ENCODE measurements around the gene UBA7. TPM values are rescaled to one million over a fixed set of nuclear protein-coding genes. Genes with fewer than 3 reads are reported as not detected.
"Not testable (repeated sequence)": the region's sequence is repeated elsewhere in the genome, so short reads cannot be mapped to it uniquely, and the experiment has no call there.

UBA7 gene
- total RNA-seq, 1 donor, result 57.9 TPM

DNA sequence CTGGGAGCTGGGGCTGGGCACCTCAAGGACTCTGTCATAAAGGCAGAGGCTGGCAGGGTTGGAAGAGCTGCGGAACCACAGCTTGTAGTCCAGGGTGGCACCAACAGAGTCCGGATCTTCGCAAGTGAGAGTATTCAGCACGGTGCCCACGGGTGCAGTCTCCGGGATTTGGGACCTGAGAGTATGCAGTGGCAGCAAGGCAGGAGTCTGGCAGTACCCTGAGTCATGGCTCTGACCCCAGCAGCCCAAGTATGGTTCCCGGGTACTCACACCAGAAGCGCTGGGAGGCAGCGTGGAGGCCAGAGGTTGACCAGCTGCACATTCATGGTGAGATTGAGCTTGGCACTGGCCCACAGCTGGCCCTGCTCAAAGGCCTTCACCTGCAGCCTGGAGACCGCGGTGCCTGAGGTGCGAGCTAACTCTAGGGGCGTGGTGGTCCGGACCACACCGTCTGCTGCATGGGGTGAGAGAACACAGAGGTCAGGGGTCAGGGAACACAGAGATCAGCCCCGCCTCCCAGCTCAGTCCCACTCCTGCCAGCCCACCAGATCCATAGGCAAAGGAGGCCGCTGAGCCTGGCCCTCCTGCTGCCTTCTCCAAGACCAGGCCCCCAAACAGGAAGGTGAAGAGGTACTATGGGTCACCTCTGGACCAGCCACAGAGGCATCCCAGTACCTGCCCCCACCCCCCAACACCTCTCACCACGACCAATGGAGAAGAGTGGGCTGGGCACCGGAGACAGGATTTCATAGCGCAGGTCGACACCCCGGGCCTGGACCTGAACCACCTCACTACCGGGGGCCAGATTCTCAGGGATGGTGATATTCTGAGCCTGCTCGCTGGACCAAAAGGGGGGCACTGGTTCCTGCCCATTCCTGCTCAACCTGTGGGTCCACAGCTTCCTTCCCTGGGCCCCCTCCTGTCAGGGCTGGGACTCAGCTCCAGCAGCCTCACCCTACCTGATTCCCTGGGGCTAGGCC, 18.5 kb downstream of the UBA7 start:
- H3K4me1 ChIP-seq (ENCODE audit: insufficient read depth, low read length), result no peaks in the 10 kb centered on the region
- H3K4me3 ChIP-seq (ENCODE audit: low read length), result no peak overlapping the region
- no peaks in the 10 kb centered on the region for H3K9me3 ChIP-seq (ENCODE audit: low read depth, low read length)
- H3K27me3 ChIP-seq (ENCODE audit: insufficient read depth, low read length), result no peaks in the 10 kb centered on the region

DNA sequence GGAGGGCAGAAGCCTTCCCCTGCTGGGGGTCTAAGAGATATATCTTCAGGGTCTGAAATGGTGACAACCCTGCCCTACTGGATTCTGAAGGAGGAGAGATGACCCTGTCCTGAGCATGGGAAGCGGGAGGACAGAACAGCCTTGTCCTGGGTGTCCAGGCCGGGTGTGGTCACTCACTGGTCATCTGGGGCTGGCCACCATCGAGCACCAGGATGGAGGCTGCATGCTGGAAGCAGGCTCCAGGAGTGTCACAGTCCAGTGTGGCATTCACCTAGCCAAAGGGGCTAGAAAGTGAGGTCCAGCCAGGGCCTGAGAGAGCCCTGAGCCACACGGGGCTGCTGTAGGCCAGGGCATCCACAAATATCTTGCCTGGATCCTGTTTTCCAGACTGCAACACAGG, 19.3 kb downstream of the UBA7 start:
- no peaks in the 10 kb centered on the region for H3K27me3 ChIP-seq (ENCODE audit: insufficient read depth, low read length)
- H3K9me3 ChIP-seq (ENCODE audit: low read depth, low read length), result no peaks in the 10 kb centered on the region
- no peaks in the 10 kb centered on the region for H3K4me1 ChIP-seq (ENCODE audit: insufficient read depth, low read length)
- H3K4me3 ChIP-seq (ENCODE audit: low read length), result no peak overlapping the region

DNA sequence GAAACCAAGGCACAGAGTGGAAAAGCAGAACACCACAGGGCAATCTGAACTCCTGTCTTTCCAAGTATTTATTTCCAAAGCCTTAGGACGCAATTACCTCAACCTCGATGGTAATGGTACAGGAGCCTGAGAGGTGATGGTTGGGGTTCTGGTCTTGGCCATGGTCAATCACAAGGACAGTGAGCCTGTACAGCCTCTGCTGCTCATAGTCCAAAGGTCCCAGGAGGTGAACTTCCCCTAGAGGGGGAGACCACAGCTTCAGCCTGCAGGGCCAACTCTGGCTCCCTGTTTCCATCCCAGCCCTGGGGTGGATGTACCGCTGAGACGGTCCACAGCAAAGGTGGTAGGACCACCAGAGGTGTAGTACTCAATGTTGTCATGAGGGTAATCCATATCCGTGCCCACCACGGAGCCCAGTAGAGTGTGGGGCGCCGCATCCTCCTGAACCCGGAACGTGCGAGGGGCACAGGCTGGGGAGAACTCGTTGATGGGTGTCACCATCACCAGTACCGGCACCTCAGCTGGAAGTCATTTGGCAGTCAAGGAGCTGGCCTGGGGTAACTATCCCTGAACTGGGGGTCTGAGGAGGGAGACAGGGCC, 20.2 kb downstream of the UBA7 start:
- no peak overlapping the region for H3K4me3 ChIP-seq (ENCODE audit: low read length)
- no peaks in the 10 kb centered on the region for H3K9me3 ChIP-seq (ENCODE audit: low read depth, low read length)
- no peaks in the 10 kb centered on the region for H3K27me3 ChIP-seq (ENCODE audit: insufficient read depth, low read length)
- H3K4me1 ChIP-seq (ENCODE audit: insufficient read depth, low read length), result no peaks in the 10 kb centered on the region

DNA sequence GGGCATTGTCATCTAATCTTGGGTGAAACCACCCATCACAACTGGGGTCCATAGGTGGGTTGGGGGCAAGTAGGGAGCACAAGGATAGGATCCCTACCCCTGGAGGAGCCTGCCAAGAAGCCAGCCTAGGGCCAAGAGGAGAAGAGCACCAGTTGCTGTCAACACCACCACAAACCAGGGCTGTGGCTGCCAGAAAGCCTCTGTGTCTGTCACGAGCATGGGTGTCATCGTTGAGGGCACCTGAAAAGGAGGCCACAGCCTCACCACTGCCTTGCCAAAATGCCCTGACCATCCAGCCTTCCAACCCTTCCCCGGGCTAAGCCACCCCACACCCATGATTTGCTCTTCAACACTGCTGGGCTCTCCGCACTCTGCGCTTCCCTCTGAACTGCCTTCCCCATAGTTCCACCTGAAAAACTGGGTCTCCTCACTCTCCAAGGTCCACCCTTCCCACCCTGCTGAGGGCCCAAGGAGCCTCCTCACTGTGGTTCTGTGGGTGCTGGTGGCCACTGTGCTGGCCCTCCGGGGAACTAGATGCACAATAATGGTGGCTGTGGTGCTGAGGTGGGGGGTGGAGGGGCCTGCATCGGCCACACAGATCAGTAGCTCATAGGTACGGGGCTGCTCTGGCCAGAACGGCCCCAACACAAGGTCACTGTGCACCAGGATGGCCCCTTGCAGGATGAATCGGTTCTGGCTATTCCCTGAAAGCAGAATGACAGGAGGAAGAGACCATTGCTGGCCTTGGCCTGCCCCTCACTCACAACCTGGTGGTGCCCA, 21.2 kb downstream of the UBA7 start:
- Histone ChIP-seq H3K27me3 (ENCODE audit: insufficient read depth, low read length) (no peaks in the 10 kb centered on the region), H3K4me1 (ENCODE audit: insufficient read depth, low read length) (peaks cover under 1% of the 10 kb centered on the region), H3K4me3 (ENCODE audit: low read length) (no peak overlapping the region), H3K9me3 (ENCODE audit: low read depth, low read length) (no peaks in the 10 kb centered on the region)

DNA sequence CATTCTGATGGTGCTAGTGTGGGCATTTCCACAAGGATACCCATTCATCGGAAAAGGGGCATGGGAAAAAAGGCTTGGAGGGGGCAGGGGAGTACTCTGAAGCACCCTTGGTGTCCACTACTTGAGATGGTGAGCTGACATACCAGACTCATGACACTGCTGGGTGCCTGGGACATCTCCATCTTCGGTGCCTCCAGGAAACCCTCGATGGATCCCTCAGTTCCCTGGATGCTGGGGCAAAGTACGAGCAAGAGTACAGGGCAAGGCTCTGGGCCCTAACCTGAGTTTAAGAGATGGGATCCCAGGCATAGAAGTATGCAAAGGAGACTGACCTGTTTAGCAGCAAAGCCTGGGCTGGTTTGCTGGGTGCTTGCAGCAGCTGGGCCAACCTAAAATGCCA, 22.2 kb downstream of the UBA7 start:
- Histone ChIP-seq H3K4me1 (ENCODE audit: insufficient read depth, low read length) (peaks cover 10% of the 10 kb centered on the region), H3K27me3 (ENCODE audit: insufficient read depth, low read length) (no peaks in the 10 kb centered on the region), H3K4me3 (ENCODE audit: low read length) (no peak overlapping the region), H3K9me3 (ENCODE audit: low read depth, low read length) (no peaks in the 10 kb centered on the region)

DNA sequence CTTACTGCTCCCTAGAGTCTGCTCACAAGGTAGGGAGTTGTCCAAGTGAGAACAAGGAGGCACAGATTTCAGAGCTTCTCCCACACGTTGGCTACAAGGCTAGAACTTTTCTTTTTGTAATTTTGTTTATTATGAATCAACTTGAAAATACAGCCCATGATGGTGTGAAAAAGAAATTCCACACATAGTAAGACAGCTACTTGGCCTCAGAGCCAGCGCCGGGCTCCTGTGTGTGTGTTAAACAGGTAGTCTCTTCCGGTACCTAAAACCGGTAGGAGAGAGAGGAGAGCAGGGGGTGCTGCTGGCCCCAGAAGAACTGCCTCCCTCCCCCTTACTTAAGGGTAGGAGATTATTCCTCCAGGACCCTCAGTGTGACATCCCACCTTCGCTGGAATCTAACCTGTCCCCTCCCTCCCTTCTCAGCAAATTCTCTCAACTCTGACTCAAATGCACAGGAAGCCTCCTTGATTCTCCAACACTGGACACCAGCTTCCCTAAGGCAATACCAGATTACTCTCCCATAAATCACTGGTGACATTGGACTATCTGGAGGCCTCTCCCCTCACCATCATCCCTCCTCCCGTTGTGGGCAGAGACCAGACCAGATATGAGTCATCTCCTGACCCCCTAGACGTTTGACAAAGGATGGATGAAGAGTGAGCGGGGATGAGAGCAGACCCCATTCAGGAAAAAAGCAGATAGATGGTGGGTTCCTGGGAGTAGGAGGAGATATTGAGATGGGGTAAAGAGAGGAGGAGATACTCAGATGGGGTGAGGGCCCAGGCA, 22.9 kb downstream of the UBA7 start:
- H3K9me3 ChIP-seq (ENCODE audit: low read depth, low read length), result no peaks in the 10 kb centered on the region
- no peaks in the 10 kb centered on the region for H3K27me3 ChIP-seq (ENCODE audit: insufficient read depth, low read length)
- H3K4me3 ChIP-seq (ENCODE audit: low read length), result no peak overlapping the region
- peaks cover 10% of the 10 kb centered on the region for H3K4me1 ChIP-seq (ENCODE audit: insufficient read depth, low read length)

DNA sequence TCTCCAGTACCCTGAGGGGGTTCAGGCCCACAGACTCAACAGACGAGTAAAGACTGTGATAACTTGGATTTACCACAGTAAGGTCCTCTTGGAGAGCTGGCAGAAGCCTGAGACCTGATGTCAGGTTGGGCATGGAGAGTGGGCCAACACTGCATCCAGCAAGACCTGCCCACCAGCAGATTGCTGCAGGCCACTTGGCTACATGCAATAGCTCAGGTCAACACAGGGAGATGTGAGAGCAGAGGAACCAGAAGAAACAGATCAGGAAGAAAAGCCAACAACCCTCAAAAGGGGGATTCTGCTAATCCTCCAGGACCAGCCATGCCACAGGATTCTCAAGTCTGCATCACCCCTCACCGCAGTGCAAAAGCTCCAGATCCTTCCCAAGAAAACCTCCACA, 25.7 kb downstream of the UBA7 start:
- H3K4me1 ChIP-seq (ENCODE audit: insufficient read depth, low read length), result peaks cover 27% of the 10 kb centered on the region
- no peaks in the 10 kb centered on the region for H3K9me3 ChIP-seq (ENCODE audit: low read depth, low read length)
- H3K27me3 ChIP-seq (ENCODE audit: insufficient read depth, low read length), result no peaks in the 10 kb centered on the region
- no peak overlapping the region for H3K4me3 ChIP-seq (ENCODE audit: low read length)

DNA sequence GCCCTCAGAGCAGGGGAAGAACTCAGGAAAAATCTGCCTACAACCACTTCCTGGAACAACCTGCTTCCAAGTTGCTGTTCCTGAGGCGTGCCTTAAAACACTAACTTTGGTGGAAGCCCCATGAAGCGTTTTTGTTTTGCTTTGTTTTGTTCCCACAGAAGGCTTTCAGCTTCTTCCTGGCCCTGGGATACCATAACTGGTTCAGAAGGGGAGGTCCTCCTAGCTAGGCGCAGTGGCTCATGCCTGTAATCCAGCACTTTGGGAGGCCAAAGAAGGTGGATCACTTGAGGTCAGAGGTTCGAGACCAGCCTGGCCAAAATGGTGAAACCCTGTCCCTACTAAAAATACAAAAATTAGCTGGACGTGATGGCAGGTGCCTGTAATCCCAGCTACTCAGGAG, 26.2 kb downstream of the UBA7 start:
- Histone ChIP-seq H3K4me3 (ENCODE audit: low read length) (no peak overlapping the region), H3K27me3 (ENCODE audit: insufficient read depth, low read length) (no peaks in the 10 kb centered on the region), H3K4me1 (ENCODE audit: insufficient read depth, low read length) (peaks cover 27% of the 10 kb centered on the region), H3K9me3 (ENCODE audit: low read depth, low read length) (no peaks in the 10 kb centered on the region)

DNA sequence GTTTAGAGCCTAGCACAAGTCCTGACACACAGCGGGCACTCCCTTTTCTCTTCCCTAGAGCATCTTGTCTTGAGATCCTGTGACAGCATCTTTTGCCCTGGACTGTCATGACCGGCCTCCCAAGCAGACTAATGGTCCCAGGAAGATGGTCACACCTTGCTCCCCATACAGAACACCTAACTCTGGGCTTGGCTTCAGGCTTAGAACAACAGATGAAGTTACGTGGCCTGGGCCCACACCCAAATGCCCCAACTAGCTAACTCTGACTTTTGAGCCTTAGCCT, 26.6 kb downstream of the UBA7 start:
- Histone ChIP-seq H3K4me3 (ENCODE audit: low read length) (peak overlapping the region; percentile 98), H3K9me3 (ENCODE audit: low read depth, low read length) (no peaks in the 10 kb centered on the region), H3K4me1 (ENCODE audit: insufficient read depth, low read length) (peaks cover 27% of the 10 kb centered on the region), H3K27me3 (ENCODE audit: insufficient read depth, low read length) (no peaks in the 10 kb centered on the region)

DNA sequence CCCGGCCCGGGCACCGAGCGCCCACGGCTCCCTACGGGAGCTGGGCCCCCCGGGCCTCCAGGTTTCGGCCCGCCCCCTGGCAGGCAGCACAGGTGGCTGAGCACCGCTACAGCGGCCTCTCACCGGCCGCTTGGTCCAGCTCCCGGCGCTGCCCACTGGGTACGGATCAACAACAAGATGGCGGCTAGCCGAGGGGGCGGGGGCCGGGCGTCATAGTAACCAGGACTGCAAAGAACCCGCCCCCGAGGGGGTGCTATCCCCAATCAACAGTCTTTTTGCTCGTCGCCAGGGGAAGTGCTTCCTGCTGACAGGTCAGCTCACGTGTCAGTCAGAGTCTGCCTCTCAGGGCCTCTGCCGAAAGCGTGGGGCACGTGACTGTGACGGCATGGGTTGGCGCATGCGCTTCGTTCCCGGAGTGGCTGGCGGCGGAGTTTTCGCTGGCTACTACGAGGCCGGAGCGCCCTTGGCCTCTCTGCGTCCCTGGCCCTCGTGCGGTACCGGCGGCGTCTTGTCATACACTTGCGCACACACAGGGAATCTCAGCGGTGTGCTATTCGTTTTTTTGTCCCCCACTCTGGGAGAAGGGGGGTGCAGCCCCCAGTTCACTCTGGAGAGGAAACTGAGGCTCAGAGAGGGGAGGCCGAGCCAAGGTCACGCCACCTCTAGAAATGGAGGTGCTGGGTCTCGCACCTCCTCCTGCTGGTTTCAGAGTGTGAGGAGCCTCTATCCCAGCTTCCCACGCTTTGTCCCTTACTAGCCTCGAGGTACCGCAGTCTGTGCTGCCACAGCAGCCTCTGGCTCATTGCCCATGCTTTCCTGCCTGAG, 27.2 kb downstream of the UBA7 start, which contains the start of gene IP6K1:
IP6K1 (minus strand) TSS at position 186 of the 825 bp plus-strand sequence. CDS start 38,502 bp downstream, outside the sequence.
- Histone ChIP-seq H3K9me3 (ENCODE audit: low read depth, low read length) (no peaks in the 10 kb centered on the region), H3K27me3 (ENCODE audit: insufficient read depth, low read length) (no peaks in the 10 kb centered on the region), H3K4me3 (ENCODE audit: low read length) (peak within 1 kb of the TSS; percentile 98), H3K4me1 (ENCODE audit: insufficient read depth, low read length) (peaks cover 27% of the 10 kb centered on the region)

DNA sequence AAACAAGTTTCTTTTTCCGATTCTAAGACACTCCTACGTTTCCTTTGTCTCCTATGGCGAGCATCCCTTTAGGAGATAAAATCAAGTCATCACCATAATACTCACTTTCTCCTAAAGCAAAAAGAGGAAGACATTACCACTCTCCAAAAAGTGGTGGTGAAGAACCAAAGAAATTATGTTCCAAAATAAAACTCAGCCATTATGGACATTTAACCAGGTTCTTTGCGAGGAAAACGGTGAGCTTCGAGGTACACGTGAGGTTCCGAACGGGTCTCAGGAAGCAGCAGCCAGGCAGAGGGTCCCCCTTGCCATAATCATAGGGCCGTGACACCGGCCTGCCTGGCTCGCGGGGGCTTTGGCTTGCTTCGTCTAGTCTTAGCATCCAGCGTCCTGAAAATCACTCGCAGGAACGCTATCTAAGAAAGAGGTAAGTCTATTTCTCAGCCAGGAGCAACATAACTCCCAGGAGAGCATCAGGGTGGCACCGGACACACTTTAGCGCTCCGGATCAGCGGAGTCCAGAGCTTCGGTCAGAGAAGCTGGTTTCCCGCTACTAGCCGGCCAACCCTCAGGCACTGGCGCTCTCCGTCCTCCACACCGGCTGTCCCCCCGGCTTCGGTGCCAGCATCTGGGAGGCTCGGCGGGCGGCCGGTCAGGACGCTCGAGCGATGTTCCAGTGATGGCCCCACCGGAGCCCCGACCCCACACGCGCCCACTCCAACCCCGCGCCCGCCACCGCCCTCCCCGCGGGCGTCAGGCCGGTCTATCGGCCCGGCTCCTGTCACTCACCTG, 28.0 kb downstream of the UBA7 start:
- Histone ChIP-seq H3K9me3 (ENCODE audit: low read depth, low read length) (no peaks in the 10 kb centered on the region), H3K27me3 (ENCODE audit: insufficient read depth, low read length) (no peaks in the 10 kb centered on the region), H3K4me1 (ENCODE audit: insufficient read depth, low read length) (peaks cover 28% of the 10 kb centered on the region), H3K4me3 (ENCODE audit: low read length) (peak overlapping the region; percentile 98)

DNA sequence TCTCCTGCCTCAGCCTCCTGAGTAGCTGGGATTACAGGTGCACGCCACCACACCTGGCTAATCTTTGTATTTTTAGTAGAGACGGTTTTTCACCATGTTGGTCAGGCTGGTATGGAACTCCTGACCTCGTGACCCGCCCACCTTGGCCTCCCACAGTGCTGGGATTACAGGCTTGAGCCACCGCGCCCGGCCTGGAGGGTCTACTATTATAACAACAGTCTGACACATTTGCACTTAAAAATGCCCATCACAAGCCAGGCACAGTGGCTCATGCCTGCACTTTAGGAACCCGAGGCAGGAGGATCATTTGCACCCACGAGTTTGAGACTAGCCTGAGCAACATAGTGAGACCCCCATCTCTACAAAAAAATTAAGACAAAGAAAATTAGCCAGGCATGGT, 31.5 kb downstream of the UBA7 start:
- H3K27me3 ChIP-seq (ENCODE audit: insufficient read depth, low read length); H3K9me3 ChIP-seq (ENCODE audit: low read depth, low read length); H3K4me3 ChIP-seq (ENCODE audit: low read length): not testable (repeated sequence)
- H3K4me1 ChIP-seq (ENCODE audit: insufficient read depth, low read length), result peaks cover 31% of the 10 kb centered on the region

DNA sequence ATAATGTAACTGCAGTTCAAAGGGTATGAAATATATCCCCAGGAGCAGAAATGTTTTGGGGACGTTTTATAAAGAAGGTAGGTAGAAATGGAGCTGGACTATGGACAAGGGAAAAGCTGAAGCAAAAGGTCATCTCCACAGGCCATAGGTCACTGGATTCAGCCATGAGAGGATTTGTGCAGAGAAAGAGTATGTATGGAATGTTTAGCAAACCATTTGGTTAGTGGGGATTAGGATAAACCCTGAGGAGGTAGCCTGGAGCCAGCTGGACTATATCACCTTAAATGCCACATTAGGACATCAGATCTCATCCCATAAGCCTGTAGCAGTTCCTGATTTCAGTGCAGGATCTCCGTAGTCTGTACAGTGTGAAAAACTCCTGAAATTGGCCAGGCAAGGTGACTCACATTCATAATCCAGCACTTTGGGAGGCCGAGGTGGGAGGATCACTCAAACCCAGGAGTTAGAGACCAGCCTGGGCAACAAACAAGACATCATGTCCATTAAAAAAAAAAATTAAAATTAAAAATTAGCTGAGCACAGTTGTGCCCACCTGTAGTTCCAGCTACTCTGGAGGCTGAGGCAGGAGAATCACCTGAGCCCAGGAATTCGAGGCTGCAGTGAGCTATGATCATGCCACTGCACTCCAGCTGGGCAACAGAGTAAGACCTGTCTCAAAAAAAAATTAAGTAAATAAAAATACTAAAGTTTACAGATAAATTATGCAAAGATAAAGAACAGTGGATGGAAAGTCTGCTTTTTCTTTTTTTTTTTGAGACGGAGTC, 32.1 kb downstream of the UBA7 start:
- Histone ChIP-seq H3K9me3 (ENCODE audit: low read depth, low read length) (no peaks in the 10 kb centered on the region), H3K4me1 (ENCODE audit: insufficient read depth, low read length) (peaks cover 24% of the 10 kb centered on the region), H3K4me3 (ENCODE audit: low read length) (no peak overlapping the region), H3K27me3 (ENCODE audit: insufficient read depth, low read length) (no peaks in the 10 kb centered on the region)

Data from mononuclear cell (primary cell).